A673 (cell line): ENCODE measurements around the gene SCCPDH. TPM values are rescaled to one million over a fixed set of nuclear protein-coding genes. Genes with fewer than 3 reads are reported as not detected.

ENCODE experiments used
- BruUV-seq: library from RNA; stranded (reverse); fragments of 400-500 nt; replicated peaks from 2 replicates; lab custom pipeline; 2021; lab: Mats Ljungman, UMichigan
- CTCF ChIA-PET: fragments of 300-600 bp; sonication (Branson Sonifier 250); formaldehyde crosslinking; loops from one replicate; lab custom pipeline; 2022; ENCODE audit warnings: antibody characterized with exemption; lab: Charles Lee
- POLR2A ChIA-PET: fragments of 300-600 bp; sonication (Branson Sonifier 250); formaldehyde crosslinking; loops from one replicate; lab custom pipeline; 2022; ENCODE audit warnings: antibody characterized with exemption; ENCODE audit not compliant: low non-redundant PET; lab: Charles Lee
- DNase-seq: peaks from one replicate; pipeline ENCODE4 v3.0.0-alpha.2; 2015; ENCODE audit warnings: low spot score
- H3K27ac ChIP-seq: fragments of 200-600 bp; sonication (generic); 2 replicates; pipeline ENCODE4 v1.5.1; 2016; ENCODE audit warnings: mixed run types, low read depth, mild to moderate bottlenecking, mixed read lengths, antibody characterized with exemption, low read length; ENCODE audit not compliant: poor library complexity, severe bottlenecking
- H3K27me3 ChIP-seq: fragments of 200-600 bp; sonication (generic); replicated peaks from 2 replicates; pipeline ENCODE4 v1.6.1; 2017; ENCODE audit warnings: mixed run types, low read depth, mild to moderate bottlenecking, mixed read lengths, antibody characterized with exemption, low read length; ENCODE audit not compliant: insufficient read depth, poor library complexity
- H3K36me3 ChIP-seq: fragments of 200-600 bp; sonication (generic); 2 replicates; pipeline ENCODE4 v1.6.1; 2016; ENCODE audit warnings: mixed run types, mild to moderate bottlenecking, mixed read lengths, antibody characterized with exemption, low read length; ENCODE audit not compliant: insufficient read depth, poor library complexity, severe bottlenecking
- H3K4me1 ChIP-seq: fragments of 200-600 bp; sonication (generic); 2 replicates; pipeline ENCODE4 v1.6.1; 2017; ENCODE audit warnings: mixed run types, mild to moderate bottlenecking, mixed read lengths, antibody characterized with exemption, low read length; ENCODE audit not compliant: insufficient read depth, poor library complexity, severe bottlenecking
- H3K4me3 ChIP-seq: fragments of 200-600 bp; sonication (generic); 2 replicates; pipeline ENCODE4 v1.5.1; 2016; ENCODE audit warnings: low read depth, mixed run types, mild to moderate bottlenecking, mixed read lengths, low read length; ENCODE audit not compliant: poor library complexity, severe bottlenecking
- H3K9me3 ChIP-seq: fragments of 200-600 bp; sonication (generic); 2 replicates; pipeline ENCODE4 v1.6.1; 2016; ENCODE audit warnings: mixed run types, low read depth, mild to moderate bottlenecking, mixed read lengths, antibody characterized with exemption, low read length; ENCODE audit not compliant: poor library complexity, severe bottlenecking
- CTCF ChIP-seq: fragments of 300-800, 200-600 bp; sonication (generic); conservative IDR thresholded peaks from 2 replicates; pipeline ENCODE4 v1.5.1; 2017; ENCODE audit warnings: low read depth, mild to moderate bottlenecking, antibody characterized with exemption, low read length, moderate library complexity, mixed read lengths
- EZH2 ChIP-seq: fragments of 200-600 bp; sonication (generic); IDR thresholded peaks from 2 replicates; pipeline ENCODE4 v1.6.1; 2017; ENCODE audit warnings: borderline replicate concordance, low read depth, mild to moderate bottlenecking, mixed read lengths, antibody characterized with exemption, low read length; ENCODE audit not compliant: poor library complexity, severe bottlenecking
- intact Hi-C: fragments of 100-400 bp; cut with micrococcal nuclease; formaldehyde crosslinking; loops from one replicate; pipeline ENCODE4 v1.10.0; 2022; ENCODE audit not compliant: unreplicated experiment
- total RNA-seq: library from RNA; stranded (reverse); gene quantifications from 2 replicates; pipeline ENCODE4 v1.2.3, GENCODE V29; 2021

Gene SCCPDH
- total RNA-seq, 1 experiment from 2014 or later = 41.7 TPM

GRCh38 chr1:246748867-246749266 is 24.7 kb downstream of the SCCPDH start:
- ChIA-PET POLR2A (no interaction called here), CTCF (no interaction called here)
- TF ChIP-seq CTCF (no peak), EZH2 (no peak)
- intact Hi-C loops = no loop called here
- no peak for DNase-seq
- Histone ChIP-seq H3K27ac (no peak overlapping the region), H3K36me3 (no peaks in the 10 kb centered on the region), H3K4me1 (no peaks in the 10 kb centered on the region), H3K4me3 (no peak overlapping the region), H3K27me3 (no peaks in the 10 kb centered on the region), H3K9me3 (no peaks in the 10 kb centered on the region)
- BruUV-seq = no TSS peak

GRCh38 chr1:246750752-246751151 is 26.5 kb downstream of the SCCPDH start:
- Histone ChIP-seq H3K9me3 (no peaks in the 10 kb centered on the region), H3K4me1 (no peaks in the 10 kb centered on the region), H3K36me3 (no peaks in the 10 kb centered on the region), H3K27ac (no peak overlapping the region), H3K27me3 (no peaks in the 10 kb centered on the region), H3K4me3 (no peak overlapping the region)
- intact Hi-C loops = loop anchor here (5.0 kb wide), 1 partner anchor 103 kb away; no protein-coding TSS in a partner anchor
- no TSS peak for BruUV-seq
- TF ChIP-seq EZH2 (no peak), CTCF (no peak)
- ChIA-PET CTCF (no interaction called here), POLR2A (no interaction called here)
- DNase-seq = no peak

- ChIA-PET CTCF (no interaction called here), POLR2A (no interaction called here)
- TF ChIP-seq EZH2 = no peak
- TF ChIP-seq CTCF = peak; percentile 81
- Histone ChIP-seq H3K36me3 (peaks cover under 1% of the 10 kb centered on the region), H3K27me3 (no peaks in the 10 kb centered on the region), H3K9me3 (no peaks in the 10 kb centered on the region), H3K4me3 (no peak overlapping the region), H3K27ac (no peak overlapping the region), H3K4me1 (peaks cover 3% of the 10 kb centered on the region)
- peak; percentile 74 for DNase-seq
- intact Hi-C loops = loop anchor here (1.0 to 5.0 kb wide), 3 partner anchors 55 to 257 kb away; no protein-coding TSS in a partner anchor
- BruUV-seq = no TSS peak
These were observed 29.7 kb downstream of the SCCPDH start for GRCh38 chr1:246753670-246754535.
